Lower leg skin (tissue), 3 donors: ENCODE results near the gene ALDH1A3.

Experiments used
- POLR2A ChIP-seq, 2 donors: fragments of 450-650 bp; IDR thresholded peaks; one replicate each; pipeline ENCODE4 v1.6.1; 2016 to 2017; ENCODE audit warnings: antibody characterized with exemption in 2 of 2, mild to moderate bottlenecking in 1 of 2, moderate library complexity in 1 of 2
- TF ChIP-seq, protein P1 (sequence below), 3 donors: fragments of 450-650 bp; IDR thresholded peaks; one replicate each; pipeline ENCODE4 v1.5.1; 2016; ENCODE audit warnings: antibody characterized with exemption in 3 of 3, mild to moderate bottlenecking in 3 of 3, moderate library complexity in 2 of 3

- TF ChIP-seq, protein P1, sequence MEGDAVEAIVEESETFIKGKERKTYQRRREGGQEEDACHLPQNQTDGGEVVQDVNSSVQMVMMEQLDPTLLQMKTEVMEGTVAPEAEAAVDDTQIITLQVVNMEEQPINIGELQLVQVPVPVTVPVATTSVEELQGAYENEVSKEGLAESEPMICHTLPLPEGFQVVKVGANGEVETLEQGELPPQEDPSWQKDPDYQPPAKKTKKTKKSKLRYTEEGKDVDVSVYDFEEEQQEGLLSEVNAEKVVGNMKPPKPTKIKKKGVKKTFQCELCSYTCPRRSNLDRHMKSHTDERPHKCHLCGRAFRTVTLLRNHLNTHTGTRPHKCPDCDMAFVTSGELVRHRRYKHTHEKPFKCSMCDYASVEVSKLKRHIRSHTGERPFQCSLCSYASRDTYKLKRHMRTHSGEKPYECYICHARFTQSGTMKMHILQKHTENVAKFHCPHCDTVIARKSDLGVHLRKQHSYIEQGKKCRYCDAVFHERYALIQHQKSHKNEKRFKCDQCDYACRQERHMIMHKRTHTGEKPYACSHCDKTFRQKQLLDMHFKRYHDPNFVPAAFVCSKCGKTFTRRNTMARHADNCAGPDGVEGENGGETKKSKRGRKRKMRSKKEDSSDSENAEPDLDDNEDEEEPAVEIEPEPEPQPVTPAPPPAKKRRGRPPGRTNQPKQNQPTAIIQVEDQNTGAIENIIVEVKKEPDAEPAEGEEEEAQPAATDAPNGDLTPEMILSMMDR (IDR thresholded peaks at IDR 0.05): no peak
- TF ChIP-seq POLR2A (IDR thresholded peaks at IDR 0.05): no peak
Observed at GRCh38 chr15:100951965-100952364, 72.3 kb downstream of the ALDH1A3 start.
